Measurements from ENCODE around the gene TMEM145.

The TMEM145 gene

DNA sequence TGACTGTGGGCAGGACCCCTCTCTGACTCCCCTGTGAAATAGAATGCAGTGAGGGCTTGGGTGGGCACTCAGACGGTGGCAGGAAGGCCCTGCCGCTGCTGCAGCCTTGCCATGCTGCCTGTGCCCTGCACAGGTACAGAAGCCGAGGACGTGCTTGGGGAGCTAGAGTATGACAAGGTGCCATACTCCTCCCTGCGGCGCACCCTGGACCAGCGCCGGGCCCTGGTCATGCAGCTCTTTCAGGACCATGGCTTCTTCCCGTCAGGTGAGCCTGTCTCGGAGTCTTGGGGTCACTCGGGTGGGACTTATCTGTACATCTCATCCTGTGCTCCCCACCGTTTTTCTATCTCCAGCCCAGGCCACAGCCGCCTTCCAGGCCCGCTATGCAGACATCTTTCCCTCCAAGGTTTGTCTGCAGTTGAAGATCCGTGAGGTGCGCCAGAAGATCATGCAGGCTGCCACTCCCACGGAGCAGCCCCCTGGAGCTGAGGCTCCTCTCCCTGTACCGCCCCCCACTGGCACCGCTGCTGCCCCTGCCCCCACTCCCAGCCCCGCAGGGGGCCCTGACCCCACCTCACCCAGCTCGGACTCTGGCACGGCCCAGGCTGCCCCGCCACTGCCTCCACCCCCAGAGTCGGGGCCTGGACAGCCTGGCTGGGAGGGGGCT, 18.5 kb upstream of the TMEM145 start:
- TF ChIP-seq CREB1 (IDR thresholded peaks at IDR 0.05; ENCODE audit: low read depth) (no peak), NFIC (IDR thresholded peaks at IDR 0.05) (no peak), YY1 (IDR thresholded peaks at IDR 0.05; ENCODE audit: low read depth) (no peak)

DNA sequence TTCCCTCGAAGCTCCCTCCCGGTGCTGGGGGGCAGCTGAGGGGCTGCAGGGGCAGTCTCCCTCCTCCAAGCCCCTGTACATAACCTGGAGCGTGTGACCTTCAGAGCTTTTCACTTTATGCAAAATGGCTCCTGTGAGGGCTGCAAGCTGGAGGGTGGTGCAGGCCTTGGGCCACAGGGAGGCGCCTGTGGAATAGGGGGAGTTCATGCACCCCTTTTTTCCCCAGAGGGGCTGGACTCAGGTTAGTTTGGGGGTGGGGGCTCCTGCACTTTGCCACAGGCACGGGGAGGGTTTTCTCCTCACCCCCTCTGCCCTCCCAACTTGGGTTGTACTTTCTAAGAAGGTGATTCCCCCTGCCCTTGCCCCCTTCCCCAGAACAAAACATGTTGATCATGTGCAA, 17.8 kb upstream of the TMEM145 start:
- TF ChIP-seq, protein P1, sequence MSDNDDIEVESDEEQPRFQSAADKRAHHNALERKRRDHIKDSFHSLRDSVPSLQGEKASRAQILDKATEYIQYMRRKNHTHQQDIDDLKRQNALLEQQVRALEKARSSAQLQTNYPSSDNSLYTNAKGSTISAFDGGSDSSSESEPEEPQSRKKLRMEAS (IDR thresholded peaks at IDR 0.05), result no peak
- no peak for TF ChIP-seq EGR1 (IDR thresholded peaks at IDR 0.05)
- TF ChIP-seq TEAD4 (IDR thresholded peaks at IDR 0.05), result no peak
- TF ChIP-seq FOXM1 (IDR thresholded peaks at IDR 0.05; ENCODE audit: borderline replicate concordance, low read depth), result no peak
- TF ChIP-seq, protein P2, sequence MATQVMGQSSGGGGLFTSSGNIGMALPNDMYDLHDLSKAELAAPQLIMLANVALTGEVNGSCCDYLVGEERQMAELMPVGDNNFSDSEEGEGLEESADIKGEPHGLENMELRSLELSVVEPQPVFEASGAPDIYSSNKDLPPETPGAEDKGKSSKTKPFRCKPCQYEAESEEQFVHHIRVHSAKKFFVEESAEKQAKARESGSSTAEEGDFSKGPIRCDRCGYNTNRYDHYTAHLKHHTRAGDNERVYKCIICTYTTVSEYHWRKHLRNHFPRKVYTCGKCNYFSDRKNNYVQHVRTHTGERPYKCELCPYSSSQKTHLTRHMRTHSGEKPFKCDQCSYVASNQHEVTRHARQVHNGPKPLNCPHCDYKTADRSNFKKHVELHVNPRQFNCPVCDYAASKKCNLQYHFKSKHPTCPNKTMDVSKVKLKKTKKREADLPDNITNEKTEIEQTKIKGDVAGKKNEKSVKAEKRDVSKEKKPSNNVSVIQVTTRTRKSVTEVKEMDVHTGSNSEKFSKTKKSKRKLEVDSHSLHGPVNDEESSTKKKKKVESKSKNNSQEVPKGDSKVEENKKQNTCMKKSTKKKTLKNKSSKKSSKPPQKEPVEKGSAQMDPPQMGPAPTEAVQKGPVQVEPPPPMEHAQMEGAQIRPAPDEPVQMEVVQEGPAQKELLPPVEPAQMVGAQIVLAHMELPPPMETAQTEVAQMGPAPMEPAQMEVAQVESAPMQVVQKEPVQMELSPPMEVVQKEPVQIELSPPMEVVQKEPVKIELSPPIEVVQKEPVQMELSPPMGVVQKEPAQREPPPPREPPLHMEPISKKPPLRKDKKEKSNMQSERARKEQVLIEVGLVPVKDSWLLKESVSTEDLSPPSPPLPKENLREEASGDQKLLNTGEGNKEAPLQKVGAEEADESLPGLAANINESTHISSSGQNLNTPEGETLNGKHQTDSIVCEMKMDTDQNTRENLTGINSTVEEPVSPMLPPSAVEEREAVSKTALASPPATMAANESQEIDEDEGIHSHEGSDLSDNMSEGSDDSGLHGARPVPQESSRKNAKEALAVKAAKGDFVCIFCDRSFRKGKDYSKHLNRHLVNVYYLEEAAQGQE (IDR thresholded peaks at IDR 0.05; ENCODE audit: low read depth), result no peak
- TF ChIP-seq RAD21 (IDR thresholded peaks at IDR 0.05; ENCODE audit: low read depth), result no peak
- TF ChIP-seq CREB1 (IDR thresholded peaks at IDR 0.05; ENCODE audit: low read depth), result no peak
- TF ChIP-seq, protein P3, sequence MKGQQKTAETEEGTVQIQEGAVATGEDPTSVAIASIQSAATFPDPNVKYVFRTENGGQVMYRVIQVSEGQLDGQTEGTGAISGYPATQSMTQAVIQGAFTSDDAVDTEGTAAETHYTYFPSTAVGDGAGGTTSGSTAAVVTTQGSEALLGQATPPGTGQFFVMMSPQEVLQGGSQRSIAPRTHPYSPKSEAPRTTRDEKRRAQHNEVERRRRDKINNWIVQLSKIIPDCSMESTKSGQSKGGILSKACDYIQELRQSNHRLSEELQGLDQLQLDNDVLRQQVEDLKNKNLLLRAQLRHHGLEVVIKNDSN (IDR thresholded peaks at IDR 0.05), result no peak
- TF ChIP-seq EP300 (IDR thresholded peaks at IDR 0.05; ENCODE audit: borderline replicate concordance), result no peak
- no peak for TF ChIP-seq TAF1 (IDR thresholded peaks at IDR 0.05; ENCODE audit: low read depth)
- no peak for TF ChIP-seq YY1 (IDR thresholded peaks at IDR 0.05; ENCODE audit: low read depth)
- TF ChIP-seq TCF12 (IDR thresholded peaks at IDR 0.05; ENCODE audit: low read depth), result no peak
- no peak for TF ChIP-seq NFIC (IDR thresholded peaks at IDR 0.05)
- no peak for TF ChIP-seq ZBTB7A (IDR thresholded peaks at IDR 0.05; ENCODE audit: low read depth)
- TF ChIP-seq CEBPB (IDR thresholded peaks at IDR 0.05), result no peak

DNA sequence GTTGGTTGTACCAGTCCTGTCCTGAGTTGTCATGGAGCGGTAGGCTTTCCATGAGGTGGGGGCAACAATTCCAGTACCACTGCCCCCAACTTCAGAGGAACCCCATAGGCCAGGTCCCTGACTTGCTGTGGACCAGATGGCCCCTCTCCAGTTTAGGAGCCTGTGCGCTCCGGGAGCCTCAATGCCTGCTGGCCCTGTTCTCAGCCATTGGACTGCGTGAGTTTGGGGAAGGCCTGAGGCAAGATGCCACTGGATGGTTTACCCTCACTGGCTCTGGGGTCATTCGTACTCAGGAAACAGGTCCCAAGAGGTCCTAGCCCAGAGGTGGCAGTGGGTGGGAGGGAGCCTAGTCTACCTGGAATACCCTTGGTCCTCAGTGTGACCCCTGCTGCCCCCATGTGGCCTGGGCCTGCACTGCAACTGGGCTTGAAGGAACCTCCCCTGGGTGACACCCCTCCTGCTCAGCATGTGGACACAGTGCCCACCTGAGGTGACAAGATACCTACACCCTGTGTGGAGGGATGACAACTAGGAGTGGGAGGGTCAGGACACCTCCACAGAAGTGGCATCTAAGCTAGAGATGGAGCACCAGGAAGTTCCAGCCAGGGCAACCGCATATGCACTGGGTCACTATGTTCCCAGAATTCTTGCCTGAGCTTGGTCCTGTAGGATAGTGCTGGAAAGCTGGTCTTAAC, 17.1 kb upstream of the TMEM145 start:
- TF ChIP-seq EP300 (IDR thresholded peaks at IDR 0.05; ENCODE audit: borderline replicate concordance) (no peak), RAD21 (IDR thresholded peaks at IDR 0.05; ENCODE audit: low read depth) (peak; percentile 74)

DNA sequence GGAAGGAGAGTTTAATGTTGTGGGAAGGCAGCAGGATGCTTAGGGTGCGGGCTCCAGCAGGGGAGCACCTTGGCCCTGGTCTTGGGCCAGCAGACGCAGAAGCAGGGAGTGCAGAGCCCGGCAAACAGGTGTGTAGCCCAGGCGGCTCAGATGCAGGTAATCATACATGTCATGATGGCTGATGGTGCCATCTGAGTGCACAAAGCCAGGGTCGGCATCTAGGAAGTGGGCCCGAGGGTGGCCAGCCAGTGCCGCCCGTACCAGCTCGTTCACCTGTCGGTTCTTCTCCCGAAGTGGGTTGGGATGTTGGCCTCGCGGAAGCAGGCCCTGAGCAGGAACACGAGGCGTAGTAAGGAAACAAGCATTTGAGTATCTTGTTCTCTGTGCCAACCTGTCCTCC, 16.1 kb upstream of the TMEM145 start:
- TF ChIP-seq CEBPB (IDR thresholded peaks at IDR 0.05) (no peak), FOXM1 (IDR thresholded peaks at IDR 0.05; ENCODE audit: borderline replicate concordance, low read depth) (no peak), TCF12 (IDR thresholded peaks at IDR 0.05; ENCODE audit: low read depth) (no peak), TAF1 (IDR thresholded peaks at IDR 0.05; ENCODE audit: low read depth) (no peak), TEAD4 (IDR thresholded peaks at IDR 0.05) (no peak)
- TF ChIP-seq, protein P1 (IDR thresholded peaks at IDR 0.05), result no peak
- TF ChIP-seq, protein P3 (IDR thresholded peaks at IDR 0.05), result no peak

DNA sequence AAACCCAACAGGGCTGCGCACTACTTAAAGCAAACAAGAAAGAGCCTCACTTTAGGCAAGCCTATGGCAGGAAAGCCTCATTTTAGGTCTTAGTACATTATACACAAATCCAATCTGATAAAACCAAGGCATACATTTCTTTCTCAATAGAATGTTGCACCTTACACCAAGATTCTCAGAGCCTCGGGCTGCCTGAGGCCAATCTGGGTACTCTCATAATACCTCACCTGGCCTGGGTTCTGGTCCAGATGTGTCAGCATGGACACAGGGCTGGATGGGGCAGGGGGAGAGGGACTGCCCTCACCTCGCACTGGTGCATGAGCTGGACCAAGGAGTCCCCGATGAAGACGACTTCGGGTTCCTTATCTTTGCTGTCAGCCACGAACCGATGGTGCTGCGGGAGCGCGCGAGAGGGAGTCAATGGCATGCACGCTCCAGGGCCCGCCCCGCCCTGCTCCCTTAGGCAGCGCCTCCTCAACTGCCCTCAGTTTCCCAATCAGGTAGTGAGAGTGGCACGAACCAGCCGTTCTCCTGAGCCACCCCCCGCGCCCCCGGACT, 11.4 kb upstream of the TMEM145 start, which contains the start of gene PRR19:
TSS of gene PRR19 (plus strand) at position 487 of the 558 bp plus-strand sequence. CDS start 7,453 bp downstream, outside the sequence.
- TF ChIP-seq YY1 (IDR thresholded peaks at IDR 0.05; ENCODE audit: low read depth) (no peak), NFIC (IDR thresholded peaks at IDR 0.05) (no peak), TAF1 (IDR thresholded peaks at IDR 0.05; ENCODE audit: low read depth) (no peak), CREB1 (IDR thresholded peaks at IDR 0.05; ENCODE audit: low read depth) (no peak), CEBPB (IDR thresholded peaks at IDR 0.05) (no peak), EP300 (IDR thresholded peaks at IDR 0.05; ENCODE audit: borderline replicate concordance) (no peak), ZBTB7A (IDR thresholded peaks at IDR 0.05; ENCODE audit: low read depth) (no peak), TEAD4 (IDR thresholded peaks at IDR 0.05) (no peak)
- TF ChIP-seq, protein P1 (IDR thresholded peaks at IDR 0.05), result no peak

DNA sequence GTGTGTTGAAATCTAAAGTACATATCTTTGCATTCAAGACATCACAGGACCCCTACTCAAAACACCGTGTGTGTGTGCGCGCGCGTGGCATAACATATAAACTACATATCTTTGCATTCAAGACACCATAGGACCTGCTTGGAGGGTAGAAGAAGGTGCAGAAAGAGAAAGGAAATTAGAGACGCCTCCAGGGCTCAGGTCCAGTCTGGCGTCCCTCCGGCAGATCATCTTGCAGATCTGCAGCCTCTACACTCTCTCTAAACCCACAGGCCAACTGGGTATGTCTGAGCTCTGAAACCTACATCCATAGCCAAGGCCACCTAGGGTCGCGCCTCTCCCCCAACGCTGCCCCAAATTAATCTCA, 10.0 kb upstream of the TMEM145 start:
- TF ChIP-seq FOXM1 (IDR thresholded peaks at IDR 0.05; ENCODE audit: borderline replicate concordance, low read depth) (peak; percentile 2; the same call in 1 of the 2 replicates), YY1 (IDR thresholded peaks at IDR 0.05; ENCODE audit: low read depth) (no peak), NFIC (IDR thresholded peaks at IDR 0.05) (no peak)

DNA sequence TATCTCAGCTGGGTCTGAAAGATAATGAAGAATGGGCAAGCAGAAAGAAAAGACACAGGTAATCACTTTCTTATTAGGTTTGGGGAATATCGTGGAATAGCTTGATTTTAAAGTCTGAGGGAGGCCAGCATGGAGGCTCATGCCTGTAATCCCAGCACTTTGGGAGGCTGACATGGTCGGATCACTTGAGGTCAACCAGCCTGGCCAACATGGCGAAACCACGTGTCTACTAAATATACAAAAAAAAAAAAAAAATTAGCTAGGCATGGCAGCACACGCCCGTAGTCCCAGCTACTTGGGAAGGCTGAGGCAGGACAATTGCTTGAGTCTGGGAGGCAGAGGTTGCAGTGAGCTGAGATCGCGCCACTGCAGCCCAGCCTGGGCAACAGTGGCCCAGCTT, 9.2 kb upstream of the TMEM145 start:
- TF ChIP-seq CEBPB (IDR thresholded peaks at IDR 0.05), result no peak
- TF ChIP-seq EGR1 (IDR thresholded peaks at IDR 0.05), result no peak
- TF ChIP-seq FOXM1 (IDR thresholded peaks at IDR 0.05; ENCODE audit: borderline replicate concordance, low read depth), result no peak
- no peak for TF ChIP-seq RAD21 (IDR thresholded peaks at IDR 0.05; ENCODE audit: low read depth)
- no peak for TF ChIP-seq EP300 (IDR thresholded peaks at IDR 0.05; ENCODE audit: borderline replicate concordance)
- no peak for TF ChIP-seq TAF1 (IDR thresholded peaks at IDR 0.05; ENCODE audit: low read depth)
- TF ChIP-seq, protein P1 (IDR thresholded peaks at IDR 0.05), result no peak
- TF ChIP-seq ZBTB7A (IDR thresholded peaks at IDR 0.05; ENCODE audit: low read depth), result no peak
- TF ChIP-seq, protein P2 (IDR thresholded peaks at IDR 0.05; ENCODE audit: low read depth), result no peak
- no peak for TF ChIP-seq CREB1 (IDR thresholded peaks at IDR 0.05; ENCODE audit: low read depth)
- TF ChIP-seq NFIC (IDR thresholded peaks at IDR 0.05), result no peak
- no peak for TF ChIP-seq TEAD4 (IDR thresholded peaks at IDR 0.05)
- TF ChIP-seq, protein P3 (IDR thresholded peaks at IDR 0.05), result no peak
- TF ChIP-seq YY1 (IDR thresholded peaks at IDR 0.05; ENCODE audit: low read depth), result no peak
- no peak for TF ChIP-seq TCF12 (IDR thresholded peaks at IDR 0.05; ENCODE audit: low read depth)
